ENCODE data around the gene DBF4. TPM values are rescaled to one million over a fixed set of nuclear protein-coding genes. Genes with fewer than 3 reads are reported as not detected.

DBF4 gene
- total RNA-seq, 4 donors from 2014 or later, result 8.0 to 16.0 (median 10.5) TPM

- DNase-seq (ENCODE audit: low spot score in 2 of 2), result no peak
Measured at GRCh38 chr7:87877366-87878040, 1.2 kb downstream of the DBF4 start.

GRCh38 chr7:87878208-87878735, 2.0 kb downstream of the DBF4 start:
- no peak for TF ChIP-seq POLR2A (IDR thresholded peaks at IDR 0.05)
- no peak for TF ChIP-seq CTCF (IDR thresholded peaks at IDR 0.05)
- DNase-seq (ENCODE audit: low spot score in 2 of 2), result no peak
- intact Hi-C loops (cut with DNase I; ENCODE audit: low total_unique reads), result no loop called here

More at GRCh38 chr7:87877366-87878040, 1.2 kb downstream of the DBF4 start:
- WGBS, 2 donors, result 3 to 7% methylated on average over 10 of the region's 10 CpGs
- intact Hi-C loops (cut with DNase I; ENCODE audit: low total_unique reads), result no loop called here
- peak overlapping the region; percentile 85 for H3K4me3 ChIP-seq (ENCODE audit: low read depth, poor library complexity, severe bottlenecking)
- no peak for TF ChIP-seq CTCF (IDR thresholded peaks at IDR 0.05)
- no peak for TF ChIP-seq POLR2A (IDR thresholded peaks at IDR 0.05)

GRCh38 chr7:87882151-87882937, 6.1 kb downstream of the DBF4 start:
- no peak overlapping the region for H3K4me3 ChIP-seq (ENCODE audit: low read depth, poor library complexity, severe bottlenecking)
- TF ChIP-seq POLR2A (IDR thresholded peaks at IDR 0.05), result no peak
- TF ChIP-seq CTCF (IDR thresholded peaks at IDR 0.05), result no peak
- whole genome bisulfite sequencing, 2 donors, result 91 to 94% methylated on average over 4 of the region's 4 CpGs
- DNase-seq (ENCODE audit: low spot score in 2 of 2), result no peak
- intact Hi-C loops (cut with DNase I; ENCODE audit: low total_unique reads), result no loop called here

More at GRCh38 chr7:87878208-87878735, 2.0 kb downstream of the DBF4 start:
- 60 to 62% methylated on average over 3 of the region's 3 CpGs for WGBS, 2 donors
- no peak overlapping the region for H3K4me3 ChIP-seq (ENCODE audit: low read depth, poor library complexity, severe bottlenecking)

- TF ChIP-seq CTCF (IDR thresholded peaks at IDR 0.05) (no peak), POLR2A (IDR thresholded peaks at IDR 0.05) (no peak)
- no peak for DNase-seq (ENCODE audit: low spot score in 2 of 2)
- H3K4me3 ChIP-seq (ENCODE audit: low read depth, poor library complexity, severe bottlenecking), result no peak overlapping the region
- intact Hi-C loops (cut with DNase I; ENCODE audit: low total_unique reads), result no loop called here
- 89 to 96% methylated on average over 2 of the region's 2 CpGs for WGBS, 2 donors
Measured at GRCh38 chr7:87885018-87885417, 8.7 kb downstream of the DBF4 start.

GRCh38 chr7:87886875-87887274, 10.6 kb downstream of the DBF4 start:
- DNase-seq (ENCODE audit: low spot score in 2 of 2), result no peak
- H3K4me3 ChIP-seq (ENCODE audit: low read depth, poor library complexity, severe bottlenecking), result no peak overlapping the region
- TF ChIP-seq CTCF (IDR thresholded peaks at IDR 0.05), result no peak
- TF ChIP-seq POLR2A (IDR thresholded peaks at IDR 0.05), result no peak
- intact Hi-C loops (cut with DNase I; ENCODE audit: low total_unique reads), result no loop called here

Data from lower leg skin (tissue), 4 donors.